Measurements from ENCODE around the gene ST3GAL3. TPM values are rescaled to one million over a fixed set of nuclear protein-coding genes. Genes with fewer than 3 reads are reported as not detected.

ST3GAL3 gene
- total and polyA plus RNA-seq, 2 of the 13 experiments (the other 11 are each of a cell fraction or from before 2014, with no cell fraction given), result 5.1 to 8.1 TPM

DNA sequence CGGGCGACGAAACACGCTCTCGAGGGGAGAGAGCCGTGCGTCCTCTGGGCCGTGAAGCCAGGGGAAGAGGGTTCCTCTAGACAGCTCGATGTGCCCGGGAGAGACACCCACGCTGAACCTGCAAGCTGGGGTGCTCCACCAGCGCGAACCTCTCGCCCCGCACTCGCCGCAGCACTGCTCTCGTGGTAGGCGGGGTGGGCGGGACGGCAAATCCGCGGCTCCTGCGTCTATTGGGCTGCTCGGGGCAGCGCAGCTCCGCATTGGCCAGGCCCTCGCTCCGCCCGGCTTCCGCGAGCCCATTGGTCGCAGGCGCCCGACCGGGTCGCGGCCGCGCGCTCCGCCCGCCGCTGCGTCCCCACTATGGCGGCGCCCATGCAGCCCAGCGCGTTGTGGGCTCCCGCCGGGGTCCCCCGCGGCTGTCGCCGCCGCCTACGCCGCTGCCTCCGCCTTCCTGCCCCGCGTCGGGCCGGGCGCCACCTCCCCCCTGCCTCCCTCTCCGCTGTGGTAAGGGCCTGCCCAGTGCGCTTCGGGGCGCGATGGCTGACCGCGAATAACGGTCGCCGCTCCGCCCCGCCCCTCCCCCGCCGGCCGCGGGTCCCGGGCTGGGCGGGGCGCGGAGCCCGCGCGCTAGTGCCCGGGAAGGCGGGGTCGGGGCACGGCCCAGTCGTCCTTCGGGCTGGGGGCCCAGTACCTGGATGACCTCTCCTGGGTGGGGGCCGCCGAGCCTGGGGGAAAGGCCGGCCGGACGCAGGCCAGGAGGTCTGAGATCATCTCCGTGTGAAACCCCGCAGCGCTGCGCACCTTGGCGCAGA is at the start of gene ST3GAL3 (continued):
- TF ChIP-seq ZNF747 (CRISPR knock-in tag; IDR thresholded peaks at IDR 0.05; ENCODE audit: borderline replicate concordance) (peak; percentile 79), SP5 (CRISPR knock-in tag; IDR thresholded peaks at IDR 0.05; ENCODE audit: borderline replicate concordance, low read depth) (peak; percentile 56; the same call in 1 of the 2 replicates), ZNF329 (CRISPR knock-in tag; IDR thresholded peaks at IDR 0.05; ENCODE audit: low read depth) (no peak), BCL6 (CRISPR knock-in tag; IDR thresholded peaks at IDR 0.05) (no peak; the same call in 1 of the 2 replicates), RBM22 (optimal IDR thresholded peaks at IDR 0.05; ENCODE audit: low read length) (peak; percentile 78), ZNF292 (CRISPR knock-in tag; IDR thresholded peaks at IDR 0.05; ENCODE audit: borderline replicate concordance, low read depth) (peak; percentile 74), GATAD2A (CRISPR knock-in tag; IDR thresholded peaks at IDR 0.05) (peak; percentile 57; the same call in 1 of the 2 replicates), ZBTB7A (CRISPR knock-in tag; IDR thresholded peaks at IDR 0.05) (0 out of 2 replicates have a peak, but pooled peaks have one; percentile 87), ZBTB38 (CRISPR knock-in tag; IDR thresholded peaks at IDR 0.05) (peak; percentile 79), REPIN1 (CRISPR knock-in tag; IDR thresholded peaks at IDR 0.05; ENCODE audit: borderline replicate concordance, low read depth) (no peak), ZNF160 (CRISPR knock-in tag; IDR thresholded peaks at IDR 0.05) (peak; percentile 36; the same call in 1 of the 2 replicates), ZNF44 (CRISPR knock-in tag; IDR thresholded peaks at IDR 0.05) (peak; percentile 81; the same call in 1 of the 2 replicates), AHR (CRISPR knock-in tag; IDR thresholded peaks at IDR 0.05) (peak; percentile 33; the same call in 1 of the 2 replicates), RBM39 (IDR thresholded peaks at IDR 0.05; ENCODE audit: low read depth, low read length, poor library complexity, severe bottlenecking) (no peak), ZNF235 (CRISPR knock-in tag; IDR thresholded peaks at IDR 0.05; ENCODE audit: borderline replicate concordance) (peak; percentile 76; the same call in 1 of the 2 replicates), MYNN (CRISPR knock-in tag; IDR thresholded peaks at IDR 0.05; ENCODE audit: low read depth) (no peak), HOXD1 (CRISPR knock-in tag; IDR thresholded peaks at IDR 0.05) (no peak), FOXP1 (IDR thresholded peaks at IDR 0.05) (no peak), FOXP1 (CRISPR knock-in tag; IDR thresholded peaks at IDR 0.05) (no peak), ZNF205 (CRISPR knock-in tag; IDR thresholded peaks at IDR 0.05) (peak; percentile 82), ZKSCAN5 (CRISPR knock-in tag; IDR thresholded peaks at IDR 0.05) (0 out of 2 replicates have a peak, but pooled peaks have one; percentile 64), HDAC1 (CRISPR knock-in tag; IDR thresholded peaks at IDR 0.05) (peak; percentile 81)
- TF ChIP-seq, protein P1, sequence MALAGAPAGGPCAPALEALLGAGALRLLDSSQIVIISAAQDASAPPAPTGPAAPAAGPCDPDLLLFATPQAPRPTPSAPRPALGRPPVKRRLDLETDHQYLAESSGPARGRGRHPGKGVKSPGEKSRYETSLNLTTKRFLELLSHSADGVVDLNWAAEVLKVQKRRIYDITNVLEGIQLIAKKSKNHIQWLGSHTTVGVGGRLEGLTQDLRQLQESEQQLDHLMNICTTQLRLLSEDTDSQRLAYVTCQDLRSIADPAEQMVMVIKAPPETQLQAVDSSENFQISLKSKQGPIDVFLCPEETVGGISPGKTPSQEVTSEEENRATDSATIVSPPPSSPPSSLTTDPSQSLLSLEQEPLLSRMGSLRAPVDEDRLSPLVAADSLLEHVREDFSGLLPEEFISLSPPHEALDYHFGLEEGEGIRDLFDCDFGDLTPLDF (CRISPR knock-in tag; IDR thresholded peaks at IDR 0.05), result no peak
- TF ChIP-seq, protein P2, sequence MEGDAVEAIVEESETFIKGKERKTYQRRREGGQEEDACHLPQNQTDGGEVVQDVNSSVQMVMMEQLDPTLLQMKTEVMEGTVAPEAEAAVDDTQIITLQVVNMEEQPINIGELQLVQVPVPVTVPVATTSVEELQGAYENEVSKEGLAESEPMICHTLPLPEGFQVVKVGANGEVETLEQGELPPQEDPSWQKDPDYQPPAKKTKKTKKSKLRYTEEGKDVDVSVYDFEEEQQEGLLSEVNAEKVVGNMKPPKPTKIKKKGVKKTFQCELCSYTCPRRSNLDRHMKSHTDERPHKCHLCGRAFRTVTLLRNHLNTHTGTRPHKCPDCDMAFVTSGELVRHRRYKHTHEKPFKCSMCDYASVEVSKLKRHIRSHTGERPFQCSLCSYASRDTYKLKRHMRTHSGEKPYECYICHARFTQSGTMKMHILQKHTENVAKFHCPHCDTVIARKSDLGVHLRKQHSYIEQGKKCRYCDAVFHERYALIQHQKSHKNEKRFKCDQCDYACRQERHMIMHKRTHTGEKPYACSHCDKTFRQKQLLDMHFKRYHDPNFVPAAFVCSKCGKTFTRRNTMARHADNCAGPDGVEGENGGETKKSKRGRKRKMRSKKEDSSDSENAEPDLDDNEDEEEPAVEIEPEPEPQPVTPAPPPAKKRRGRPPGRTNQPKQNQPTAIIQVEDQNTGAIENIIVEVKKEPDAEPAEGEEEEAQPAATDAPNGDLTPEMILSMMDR (CRISPR knock-in tag; IDR thresholded peaks at IDR 0.05), result peak; percentile 25
- TF ChIP-seq, protein P3, sequence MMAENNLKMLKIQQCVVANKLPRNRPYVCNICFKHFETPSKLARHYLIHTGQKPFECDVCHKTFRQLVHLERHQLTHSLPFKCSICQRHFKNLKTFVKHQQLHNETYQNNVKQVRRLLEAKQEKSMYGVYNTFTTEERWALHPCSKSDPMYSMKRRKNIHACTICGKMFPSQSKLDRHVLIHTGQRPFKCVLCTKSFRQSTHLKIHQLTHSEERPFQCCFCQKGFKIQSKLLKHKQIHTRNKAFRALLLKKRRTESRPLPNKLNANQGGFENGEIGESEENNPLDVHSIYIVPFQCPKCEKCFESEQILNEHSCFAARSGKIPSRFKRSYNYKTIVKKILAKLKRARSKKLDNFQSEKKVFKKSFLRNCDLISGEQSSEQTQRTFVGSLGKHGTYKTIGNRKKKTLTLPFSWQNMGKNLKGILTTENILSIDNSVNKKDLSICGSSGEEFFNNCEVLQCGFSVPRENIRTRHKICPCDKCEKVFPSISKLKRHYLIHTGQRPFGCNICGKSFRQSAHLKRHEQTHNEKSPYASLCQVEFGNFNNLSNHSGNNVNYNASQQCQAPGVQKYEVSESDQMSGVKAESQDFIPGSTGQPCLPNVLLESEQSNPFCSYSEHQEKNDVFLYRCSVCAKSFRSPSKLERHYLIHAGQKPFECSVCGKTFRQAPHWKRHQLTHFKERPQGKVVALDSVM (CRISPR knock-in tag; IDR thresholded peaks at IDR 0.05), result peak; percentile 54; the same call in 1 of the 2 replicates

Data from HepG2 (cell line).